A549 (cell line): ENCODE data around the gene RBCK1. TPM values are rescaled to one million over a fixed set of nuclear protein-coding genes. Genes with fewer than 3 reads are reported as not detected.
A peak's percentile ranks its signal among the peaks of the same experiment; 100 is the strongest.

Source experiments
- ATAC-seq, 2 experiments: fragments of 200-7000 bp in 1 of 2; fragments of >200 bp in 1 of 2; cut with Nextera tagmentation in 1 of 2; cut with Tn5 transposase in 1 of 2; 3 replicates each; pipeline versions ENCODE4 v1.8.0 to v1.9.1; 2018 to 2020; ENCODE audit warnings: mild to moderate bottlenecking in 1 of 2, moderate library complexity in 1 of 2
- CTCF ChIA-PET: fragments of 300-600 bp; sonication (Branson Sonifier 250); formaldehyde crosslinking; extraction: SDS; loops from one replicate; lab custom pipeline; 2021; ENCODE audit warnings: antibody characterized with exemption, inconsistent platforms; lab: Yijun Ruan, JAX
- POLR2A ChIA-PET: fragments of 350-600 bp; formaldehyde crosslinking; extraction: SDS; loops from one replicate; lab custom pipeline; 2021; ENCODE audit warnings: antibody characterized with exemption, inconsistent platforms; lab: Yijun Ruan, JAX
- DNase-seq, 2 experiments: peaks; one replicate each; pipeline versions ENCODE4 v3.0.0 to v3.0.0-alpha.2; 2011 to 2016; ENCODE audit warnings: low read depth in 1 of 2, low spot score in 1 of 2
- FAIRE-seq: peaks from 2 replicates; lab custom pipeline; 2011; peaks lifted over from hg19 to GRCh38; lab: Jason Lieb, UNC
- H3K27ac ChIP-seq, 2 experiments: fragments of >200 bp; sonication (Bioruptor Twin); formaldehyde crosslinking; 3 replicates each; pipeline ENCODE4 v1.5.1; 2016 to 2017
- H3K4me1 ChIP-seq: fragments of >200 bp; sonication (Bioruptor Twin); formaldehyde crosslinking; 3 replicates; pipeline ENCODE4 v1.6.1; 2016
- H3K4me2 ChIP-seq: fragments of >200 bp; sonication (Bioruptor Twin); formaldehyde crosslinking; 3 replicates; pipeline ENCODE4 v1.6.1; 2016
- H3K4me3 ChIP-seq: fragments of >200 bp; sonication (Bioruptor Twin); formaldehyde crosslinking; 3 replicates; pipeline ENCODE4 v1.5.1; 2016
- H3K9me3 ChIP-seq: fragments of >200 bp; sonication (Bioruptor Twin); formaldehyde crosslinking; 3 replicates; pipeline ENCODE4 v1.6.1; 2016
- ATOH8 ChIP-seq: fragments of 250-450 bp; sonication (Bioruptor Pico); IDR thresholded peaks from 2 replicates; pipeline ENCODE4 v1.5.0; 2020; ENCODE audit warnings: low read depth, mild to moderate bottlenecking, moderate library complexity
- BCL3 ChIP-seq: fragments of >200 bp; sonication (Bioruptor Twin); formaldehyde crosslinking; IDR thresholded peaks from 3 replicates; pipeline ENCODE4 v1.6.1; 2016
- CBX2 ChIP-seq: fragments of 200-600 bp; sonication (generic); IDR thresholded peaks from 2 replicates; pipeline ENCODE4 v1.6.1; 2016; ENCODE audit warnings: low read depth, mild to moderate bottlenecking, borderline replicate concordance
- CBX8 ChIP-seq: fragments of 200-600 bp; sonication (generic); IDR thresholded peaks from 2 replicates; pipeline ENCODE4 v1.6.1; 2016
- CHD2 ChIP-seq: fragments of 150-350 bp; IDR thresholded peaks from 2 replicates; pipeline ENCODE4 v1.6.1; 2014; ENCODE audit warnings: low read length; ENCODE audit not compliant: partially characterized antibody
- CTCF ChIP-seq: fragments of >200 bp; sonication (Bioruptor Twin); formaldehyde crosslinking; IDR thresholded peaks from 3 replicates; pipeline ENCODE4 v1.5.1; 2016
- ESRRA ChIP-seq: fragments of 150-350 bp; IDR thresholded peaks from 2 replicates; pipeline ENCODE4 v1.6.1; 2014; ENCODE audit warnings: mild to moderate bottlenecking, low read length, borderline replicate concordance
- FOSB ChIP-seq: fragments of 250-450 bp; sonication (Bioruptor Pico); IDR thresholded peaks from 2 replicates; pipeline ENCODE4 v1.5.0; 2020; ENCODE audit warnings: mild to moderate bottlenecking, moderate library complexity
- FOSL2 ChIP-seq, 2 experiments: fragments of 450-650 bp in 1 of 2; fragments of >200 bp in 1 of 2; sonication (Bioruptor Twin) in 1 of 2; formaldehyde crosslinking; IDR thresholded peaks; 2 replicates each; pipeline versions ENCODE4 v1.5.0 to v1.6.1; 2016 to 2020; ENCODE audit warnings: mild to moderate bottlenecking in 1 of 2, moderate library complexity in 1 of 2
- FOXS1 ChIP-seq: fragments of 250-450 bp; sonication (Bioruptor Pico); IDR thresholded peaks from 2 replicates; pipeline ENCODE4 v1.5.0; 2020; ENCODE audit warnings: mild to moderate bottlenecking, moderate library complexity
- HES2 ChIP-seq: fragments of >200 bp; sonication (Bioruptor Twin); formaldehyde crosslinking; IDR thresholded peaks from 2 replicates; pipeline ENCODE4 v1.6.1; 2016
- HMGXB4 ChIP-seq: fragments of 250-450 bp; sonication (Bioruptor Pico); IDR thresholded peaks from 2 replicates; pipeline ENCODE4 v1.5.0; 2021; ENCODE audit warnings: mild to moderate bottlenecking, moderate library complexity, borderline replicate concordance
- KDM5A ChIP-seq: fragments of 200-600 bp; sonication (generic); IDR thresholded peaks from 2 replicates; pipeline ENCODE4 v1.6.1; 2016; ENCODE audit warnings: antibody characterized with exemption, mild to moderate bottlenecking
- MAFK ChIP-seq: fragments of 450-650 bp; IDR thresholded peaks from 2 replicates; pipeline ENCODE4 v1.6.1; 2014; ENCODE audit not compliant: partially characterized antibody
- NFE2L2 ChIP-seq: fragments of 150-350 bp; conservative IDR thresholded peaks from 2 replicates; pipeline ENCODE4 v1.6.1; 2014; ENCODE audit warnings: low read length
- RFX5 ChIP-seq: fragments of 450-650 bp; IDR thresholded peaks from 2 replicates; pipeline ENCODE4 v1.7.1; 2014; ENCODE audit warnings: antibody characterized with exemption, mild to moderate bottlenecking, moderate library complexity
- RNF2 ChIP-seq: fragments of 200-600 bp; sonication (generic); IDR thresholded peaks from 2 replicates; pipeline ENCODE4 v1.6.1; 2016; ENCODE audit warnings: low read depth, mild to moderate bottlenecking, antibody characterized with exemption, moderate library complexity, borderline replicate concordance
- SMC3 ChIP-seq: fragments of >200 bp; sonication (Bioruptor Twin); formaldehyde crosslinking; IDR thresholded peaks from 3 replicates; pipeline ENCODE4 v1.6.1; 2018; ENCODE audit warnings: inconsistent platforms
- SREBF2 ChIP-seq: fragments of 450-650 bp; IDR thresholded peaks from 2 replicates; pipeline ENCODE4 v1.6.1; 2014; ENCODE audit warnings: mild to moderate bottlenecking, moderate library complexity
- ZSCAN20 ChIP-seq: fragments of 250-450 bp; sonication (Bioruptor Pico); IDR thresholded peaks from 2 replicates; pipeline ENCODE4 v1.8.0; 2022; ENCODE audit warnings: mild to moderate bottlenecking, moderate library complexity
- whole genome bisulfite sequencing: methylation state at CpG from one replicate; pipeline ENCODE4 v1.1.6; 2017; ENCODE audit errors: missing lambda C conversion rate; 5-methylcytosine and 5-hydroxymethylcytosine counted together
- polyA plus RNA-seq, 4 experiments: library from polyadenylated mRNA; depleted of rRNA in 3 of 4; stranded (reverse); fragments of >200 nt; fragmentation: RNase III in 1 of 4; extraction: RNeasy Plus Mini Kit Qiagen cat#74134 plus additional on column Dnase treatment in 1 of 4; gene quantifications; 2 replicates in 3 of 4; 3 replicates in 1 of 4; pipeline ENCODE4 v1.2.3, GENCODE V29; 2011 to 2017

The RBCK1 gene
- polyA plus RNA-seq, 2 of the 4 experiments (the other 2 are of a cell fraction): 117 to 222 TPM

GRCh38 chr20:478010-478948 lies 70.2 kb downstream of the RBCK1 start:
- H3K27ac ChIP-seq: peak overlapping the region in 1 of 2 experiments; percentile 43; a peak in 3 of 6 replicates
- FAIRE-seq: no peak
- ATAC-seq: peak in 1 of 2 experiments; percentile 10; a peak in 3 of 6 replicates

More at GRCh38 chr20:478010-478948, 70.2 kb downstream of the RBCK1 start:
- DNase-seq: no peak
- CTCF ChIA-PET: interaction anchor here (0.6 to 5.3 kb wide), 29 partner anchors 8 to 261 kb away, joined by 3 to 71 read pairs (median 4); partner anchors contain the start of gene TBC1D20
- Histone ChIP-seq H3K4me1 (peaks cover 10% of the 10 kb centered on the region; the same call in 2 of the 3 replicates), H3K4me2 (no peak overlapping the region), H3K4me3 (no peak overlapping the region)
- WGBS: 88% methylated on average over 8 of the region's 8 CpGs
- no peak for TF ChIP-seq ZSCAN20
- TF ChIP-seq CTCF: no peak
- TF ChIP-seq HES2: no peak
- TF ChIP-seq SREBF2: no peak
- no peak for TF ChIP-seq CBX8
- TF ChIP-seq CHD2: no peak
- no peak for TF ChIP-seq ATOH8 (CRISPR knock-in tag)
- TF ChIP-seq SMC3: no peak
- TF ChIP-seq NFE2L2: no peak
- no peak for TF ChIP-seq FOSB (CRISPR knock-in tag)
- TF ChIP-seq ESRRA: no peak
- TF ChIP-seq HMGXB4 (CRISPR knock-in tag): no peak
- TF ChIP-seq KDM5A: no peak
- TF ChIP-seq MAFK: no peak
- no peak for TF ChIP-seq FOSL2 (IDR thresholded peaks at IDR 0.05)
- no peak for TF ChIP-seq FOSL2 (CRISPR knock-in tag; IDR thresholded peaks at IDR 0.05)
- no peak for TF ChIP-seq BCL3
- TF ChIP-seq FOXS1 (CRISPR knock-in tag): no peak
- TF ChIP-seq RNF2: no peak
- no peak for TF ChIP-seq RFX5
- TF ChIP-seq CBX2: no peak
- TF ChIP-seq, all 56 proteins: peak for 0
- no peaks in the 10 kb centered on the region for H3K9me3 ChIP-seq
- POLR2A ChIA-PET: interaction anchor here (0.7 kb wide), 1 partner anchor 127 kb away, joined by 8 read pairs; no protein-coding TSS in a partner anchor
